ENCODE measurements around the gene GABRA1.

Gene GABRA1

DNA sequence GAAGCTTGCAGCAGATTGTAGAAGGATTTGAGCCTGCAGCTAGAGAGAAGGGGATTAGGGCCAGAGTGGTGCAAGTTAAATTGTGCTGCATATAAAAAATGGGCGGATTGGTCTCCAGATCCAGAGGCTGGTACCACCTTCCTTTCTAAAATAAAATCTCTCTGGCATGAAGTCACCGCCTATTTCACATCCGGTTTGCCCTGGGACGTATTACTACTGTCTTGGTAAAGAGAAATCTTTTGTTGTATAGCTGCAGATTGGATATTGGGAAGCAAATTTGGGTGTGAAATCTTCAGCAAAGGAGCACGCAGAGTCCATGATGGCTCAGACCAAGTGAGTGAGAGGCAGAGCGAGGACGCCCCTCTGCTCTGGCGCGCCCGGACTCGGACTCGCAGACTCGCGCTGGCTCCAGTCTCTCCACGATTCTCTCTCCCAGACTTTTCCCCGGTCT is at the start of gene GABRA1:
GABRA1 (plus strand) TSS at position 180 of the 451 bp plus-strand sequence. CDS start 2,691 bp downstream, outside the sequence.
- no peak for DNase-seq (ENCODE audit: low read depth, low spot score)
- peaks cover 3% of the 10 kb centered on the region; the same call in 1 of the 2 replicates for H3K27me3 ChIP-seq (ENCODE audit: control insufficient read depth, insufficient read depth, low read length)
- H3K4me3 ChIP-seq (ENCODE audit: low read length) = peak within 1 kb of the TSS; percentile 45; the same call in 1 of the 2 replicates
- no peak within 1 kb of the TSS for H3K27ac ChIP-seq (ENCODE audit: low read length)
- H3K36me3 ChIP-seq (ENCODE audit: control insufficient read depth, insufficient read depth, low read length) = no peaks in the 10 kb centered on the region
- H3K9me3 ChIP-seq (ENCODE audit: control insufficient read depth, insufficient read depth, low read length) = no peaks in the 10 kb centered on the region
- WGBS (ENCODE audit: insufficient coverage, insufficient read length) = no CpG with 5 or more reads among the region's 16 CpGs
- H3K4me1 ChIP-seq (ENCODE audit: control insufficient read depth, insufficient read depth, low read length) = no peaks in the 10 kb centered on the region

DNA sequence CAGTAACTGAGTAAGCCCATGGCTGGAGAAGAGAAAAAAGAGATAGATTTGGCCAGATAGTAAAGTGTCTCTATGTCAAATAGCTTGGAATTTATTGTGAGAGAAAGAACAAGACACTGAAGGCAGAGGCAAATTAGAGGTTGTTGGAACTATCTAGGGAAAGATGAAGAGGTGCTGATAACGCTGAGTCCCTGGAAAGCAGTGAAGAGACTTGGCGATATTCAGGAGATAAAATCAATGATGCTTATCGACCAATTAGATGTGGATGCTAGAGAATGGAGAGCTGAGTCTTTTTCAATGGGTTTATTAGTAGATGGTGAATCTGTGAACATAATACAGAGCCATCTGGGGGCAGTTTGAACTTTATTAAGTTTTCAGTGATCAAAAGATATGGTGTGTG is 48.6 kb upstream of the GABRA1 start:
- H3K9me3 ChIP-seq (ENCODE audit: control insufficient read depth, insufficient read depth, low read length) = no peaks in the 10 kb centered on the region
- H3K27me3 ChIP-seq (ENCODE audit: control insufficient read depth, insufficient read depth, low read length) = no peaks in the 10 kb centered on the region
- no peaks in the 10 kb centered on the region for H3K36me3 ChIP-seq (ENCODE audit: control insufficient read depth, insufficient read depth, low read length)
- no peaks in the 10 kb centered on the region for H3K4me1 ChIP-seq (ENCODE audit: control insufficient read depth, insufficient read depth, low read length)
- DNase-seq (ENCODE audit: low read depth, low spot score) = no peak
- H3K4me3 ChIP-seq (ENCODE audit: low read length) = no peak overlapping the region
- no CpG with 5 or more reads among the region's 3 CpGs for WGBS (ENCODE audit: insufficient coverage, insufficient read length)
- no peak overlapping the region for H3K27ac ChIP-seq (ENCODE audit: low read length)

DNA sequence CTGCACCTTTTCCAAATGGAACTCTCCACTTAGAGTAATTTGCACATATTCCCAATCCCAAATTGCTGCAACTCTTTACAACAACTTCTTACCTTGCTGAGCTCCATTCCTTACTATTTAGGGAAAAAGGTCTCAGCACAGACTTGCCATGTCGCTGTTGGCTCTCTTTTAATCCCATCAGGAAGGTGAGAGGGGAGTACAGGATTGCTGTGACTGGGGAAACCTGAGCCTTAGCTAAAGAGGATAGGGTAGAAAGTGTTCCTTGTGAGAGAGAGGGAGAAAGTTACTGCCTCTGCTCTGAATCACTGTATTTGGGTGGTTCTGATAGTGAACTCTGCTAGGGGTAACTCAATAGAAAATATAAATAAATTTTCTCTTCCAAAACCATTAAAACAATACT is 43.7 kb upstream of the GABRA1 start:
- no CpG with 5 or more reads among the region's 1 CpG for WGBS (ENCODE audit: insufficient coverage, insufficient read length)
- no peak overlapping the region for H3K27ac ChIP-seq (ENCODE audit: low read length)
- no peaks in the 10 kb centered on the region for H3K36me3 ChIP-seq (ENCODE audit: control insufficient read depth, insufficient read depth, low read length)
- no peaks in the 10 kb centered on the region for H3K27me3 ChIP-seq (ENCODE audit: control insufficient read depth, insufficient read depth, low read length)
- no peak for DNase-seq (ENCODE audit: low read depth, low spot score)
- H3K4me3 ChIP-seq (ENCODE audit: low read length) = no peak overlapping the region
- no peaks in the 10 kb centered on the region for H3K9me3 ChIP-seq (ENCODE audit: control insufficient read depth, insufficient read depth, low read length)
- no peaks in the 10 kb centered on the region for H3K4me1 ChIP-seq (ENCODE audit: control insufficient read depth, insufficient read depth, low read length)

DNA sequence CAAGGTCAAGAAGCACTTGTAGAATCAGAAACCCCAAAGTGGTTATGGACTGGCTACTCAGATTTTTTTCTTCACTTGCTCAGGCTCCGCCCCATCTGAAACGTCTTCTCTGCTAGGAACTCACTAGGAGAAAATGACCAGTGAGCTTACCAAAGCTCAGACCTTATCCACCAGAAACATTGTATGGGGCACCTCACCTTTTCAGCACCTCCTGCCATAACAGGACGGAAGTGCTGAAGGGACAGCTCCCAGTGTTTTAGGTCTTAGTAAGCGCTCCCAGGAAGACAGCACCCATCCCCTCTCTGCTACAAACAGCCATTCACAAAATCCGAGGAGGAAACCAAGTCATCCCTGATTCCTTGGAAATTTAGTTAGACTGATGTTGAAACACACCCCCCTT is 1.2 kb upstream of the GABRA1 start:
- Histone ChIP-seq H3K4me1 (ENCODE audit: control insufficient read depth, insufficient read depth, low read length) (no peaks in the 10 kb centered on the region), H3K4me3 (ENCODE audit: low read length) (peak overlapping the region; percentile 45; the same call in 1 of the 2 replicates), H3K9me3 (ENCODE audit: control insufficient read depth, insufficient read depth, low read length) (no peaks in the 10 kb centered on the region), H3K27me3 (ENCODE audit: control insufficient read depth, insufficient read depth, low read length) (peaks cover 3% of the 10 kb centered on the region; the same call in 1 of the 2 replicates), H3K27ac (ENCODE audit: low read length) (no peak overlapping the region), H3K36me3 (ENCODE audit: control insufficient read depth, insufficient read depth, low read length) (no peaks in the 10 kb centered on the region)
- WGBS (ENCODE audit: insufficient coverage, insufficient read length) = no CpG with 5 or more reads among the region's 5 CpGs
- DNase-seq (ENCODE audit: low read depth, low spot score) = peak; percentile 43

DNA sequence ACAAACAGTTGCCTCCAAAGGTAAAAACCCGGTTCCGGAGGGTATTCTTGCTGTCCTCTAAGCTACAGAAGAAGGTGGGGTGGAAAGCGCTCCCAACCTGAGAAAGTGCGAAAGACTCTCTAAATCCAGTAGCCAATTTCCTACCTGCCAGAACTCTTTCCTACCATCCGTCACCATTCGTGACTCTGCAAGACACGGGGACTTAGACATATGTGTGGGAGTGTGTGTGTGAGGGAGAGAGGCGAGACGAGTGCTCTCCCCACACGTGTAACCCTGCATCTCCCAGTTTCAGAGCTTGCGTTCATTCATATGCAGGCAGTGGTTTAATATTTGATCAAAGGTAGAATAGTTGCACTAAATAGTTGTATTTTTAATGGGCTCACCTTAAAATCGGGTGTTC is 473 bp upstream of the GABRA1 start:
- no CpG with 5 or more reads among the region's 12 CpGs for WGBS (ENCODE audit: insufficient coverage, insufficient read length)
- Histone ChIP-seq H3K4me1 (ENCODE audit: control insufficient read depth, insufficient read depth, low read length) (no peaks in the 10 kb centered on the region), H3K4me3 (ENCODE audit: low read length) (peak overlapping the region; percentile 45; the same call in 1 of the 2 replicates), H3K36me3 (ENCODE audit: control insufficient read depth, insufficient read depth, low read length) (no peaks in the 10 kb centered on the region), H3K9me3 (ENCODE audit: control insufficient read depth, insufficient read depth, low read length) (no peaks in the 10 kb centered on the region), H3K27ac (ENCODE audit: low read length) (no peak overlapping the region), H3K27me3 (ENCODE audit: control insufficient read depth, insufficient read depth, low read length) (peaks cover 3% of the 10 kb centered on the region; the same call in 1 of the 2 replicates)
- DNase-seq (ENCODE audit: low read depth, low spot score) = no peak

DNA sequence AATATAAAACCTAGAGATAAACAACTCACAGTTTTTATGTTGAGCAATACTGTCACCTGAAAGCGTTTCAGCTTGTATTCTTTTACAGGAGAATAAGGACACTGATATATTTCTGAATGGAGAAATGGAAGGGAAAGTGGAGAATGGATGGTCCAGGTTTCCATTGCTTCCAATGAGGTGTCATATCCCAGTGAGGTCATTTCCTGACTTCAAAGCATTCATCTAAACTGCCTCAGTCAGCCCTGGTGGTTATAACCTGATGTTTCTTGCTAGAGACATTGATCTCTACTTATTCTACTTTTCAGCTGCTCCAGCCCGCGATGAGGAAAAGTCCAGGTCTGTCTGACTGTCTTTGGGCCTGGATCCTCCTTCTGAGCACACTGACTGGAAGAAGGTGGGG is 2.6 kb downstream of the GABRA1 start:
- no peak for DNase-seq (ENCODE audit: low read depth, low spot score)
- Histone ChIP-seq H3K27ac (ENCODE audit: low read length) (no peak overlapping the region), H3K9me3 (ENCODE audit: control insufficient read depth, insufficient read depth, low read length) (no peaks in the 10 kb centered on the region), H3K4me1 (ENCODE audit: control insufficient read depth, insufficient read depth, low read length) (no peaks in the 10 kb centered on the region), H3K36me3 (ENCODE audit: control insufficient read depth, insufficient read depth, low read length) (no peaks in the 10 kb centered on the region), H3K27me3 (ENCODE audit: control insufficient read depth, insufficient read depth, low read length) (peaks cover 3% of the 10 kb centered on the region; the same call in 1 of the 2 replicates), H3K4me3 (ENCODE audit: low read length) (no peak overlapping the region)
- WGBS (ENCODE audit: insufficient coverage, insufficient read length) = no CpG with 5 or more reads among the region's 3 CpGs

DNA sequence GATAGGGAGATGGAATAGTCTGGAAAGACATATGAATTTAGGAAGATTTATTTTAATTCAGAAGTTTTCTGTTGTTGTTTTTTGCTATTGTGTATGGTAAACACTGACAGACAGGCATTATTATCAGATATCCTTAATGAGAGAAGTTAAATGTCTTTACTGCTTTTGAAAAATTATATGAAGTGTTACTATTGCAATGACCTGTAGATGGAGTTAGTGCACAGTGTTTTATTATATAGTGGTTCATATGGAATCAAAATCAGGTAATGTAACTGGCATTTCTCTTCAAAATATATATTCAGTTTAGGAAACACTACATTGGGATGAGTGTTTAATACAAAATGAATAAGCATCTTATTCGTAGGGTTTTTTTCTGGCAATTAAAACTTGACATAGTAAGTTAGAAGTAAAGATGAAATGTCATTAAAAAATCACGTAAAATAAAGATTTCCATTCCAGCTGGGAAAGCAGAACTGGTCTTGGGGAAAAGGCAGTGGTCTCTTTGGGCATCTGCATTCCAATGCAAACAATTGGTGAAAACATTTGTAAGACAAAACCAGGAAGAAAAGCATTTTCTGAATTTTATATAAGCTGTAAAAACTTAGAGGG is 3.9 kb downstream of the GABRA1 start:
- Histone ChIP-seq H3K4me1 (ENCODE audit: control insufficient read depth, insufficient read depth, low read length) (no peaks in the 10 kb centered on the region), H3K27me3 (ENCODE audit: control insufficient read depth, insufficient read depth, low read length) (peaks cover 3% of the 10 kb centered on the region; the same call in 1 of the 2 replicates), H3K36me3 (ENCODE audit: control insufficient read depth, insufficient read depth, low read length) (no peaks in the 10 kb centered on the region), H3K4me3 (ENCODE audit: low read length) (no peak overlapping the region), H3K27ac (ENCODE audit: low read length) (no peak overlapping the region), H3K9me3 (ENCODE audit: control insufficient read depth, insufficient read depth, low read length) (no peaks in the 10 kb centered on the region)
- no CpG with 5 or more reads among the region's 2 CpGs for WGBS (ENCODE audit: insufficient coverage, insufficient read length)
- no peak for DNase-seq (ENCODE audit: low read depth, low spot score)

DNA sequence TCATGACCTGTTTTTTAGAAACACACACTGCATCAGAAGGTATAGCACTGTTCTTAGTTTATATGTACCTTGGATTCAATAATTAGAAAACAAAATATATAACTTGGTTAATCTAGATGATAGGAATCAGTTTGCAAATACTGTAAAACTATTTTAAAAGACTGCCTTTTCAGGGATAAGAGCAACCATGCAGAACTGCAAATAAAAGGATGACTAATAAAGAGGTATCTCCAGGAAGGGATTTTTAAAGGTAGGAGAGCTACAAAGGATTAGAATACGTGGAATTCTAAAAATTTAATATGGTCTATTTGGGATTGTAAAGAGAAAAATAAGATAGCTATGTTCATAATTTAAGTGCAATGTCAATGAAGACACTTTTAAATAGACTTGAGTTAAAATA is 9.4 kb downstream of the GABRA1 start:
- Histone ChIP-seq H3K27ac (ENCODE audit: low read length) (no peak overlapping the region), H3K4me3 (ENCODE audit: low read length) (no peak overlapping the region), H3K9me3 (ENCODE audit: control insufficient read depth, insufficient read depth, low read length) (no peaks in the 10 kb centered on the region), H3K27me3 (ENCODE audit: control insufficient read depth, insufficient read depth, low read length) (no peaks in the 10 kb centered on the region), H3K36me3 (ENCODE audit: control insufficient read depth, insufficient read depth, low read length) (no peaks in the 10 kb centered on the region), H3K4me1 (ENCODE audit: control insufficient read depth, insufficient read depth, low read length) (no peaks in the 10 kb centered on the region)
- DNase-seq (ENCODE audit: low read depth, low spot score) = no peak
- no CpG with 5 or more reads among the region's 1 CpG for WGBS (ENCODE audit: insufficient coverage, insufficient read length)

DNA sequence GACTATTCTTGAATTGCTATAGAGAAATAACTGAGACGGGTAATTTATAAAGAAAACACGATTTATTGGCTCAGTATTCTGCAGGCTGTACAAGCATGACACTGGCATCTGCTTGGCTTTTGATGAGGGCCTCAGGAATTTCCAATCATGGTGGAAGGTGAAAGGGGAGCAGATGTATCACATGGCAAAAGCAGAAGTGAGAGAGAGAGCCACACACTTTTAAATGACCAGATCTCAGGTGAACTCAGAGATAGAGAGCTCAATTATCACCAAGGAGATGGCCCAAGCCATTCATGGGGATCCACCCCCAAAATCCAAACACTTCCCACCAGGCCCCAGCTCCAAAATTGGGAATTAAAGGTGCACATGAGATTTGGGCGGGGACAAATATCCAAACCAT is 15.3 kb downstream of the GABRA1 start:
- Histone ChIP-seq H3K4me3 (ENCODE audit: low read length) (no peak overlapping the region), H3K4me1 (ENCODE audit: control insufficient read depth, insufficient read depth, low read length) (no peaks in the 10 kb centered on the region), H3K9me3 (ENCODE audit: control insufficient read depth, insufficient read depth, low read length) (no peaks in the 10 kb centered on the region), H3K27ac (ENCODE audit: low read length) (no peak overlapping the region), H3K36me3 (ENCODE audit: control insufficient read depth, insufficient read depth, low read length) (no peaks in the 10 kb centered on the region), H3K27me3 (ENCODE audit: control insufficient read depth, insufficient read depth, low read length) (no peaks in the 10 kb centered on the region)
- no peak for DNase-seq (ENCODE audit: low read depth, low spot score)
- 100% methylated on average over 1 of the region's 3 CpGs for WGBS (ENCODE audit: insufficient coverage, insufficient read length)

DNA sequence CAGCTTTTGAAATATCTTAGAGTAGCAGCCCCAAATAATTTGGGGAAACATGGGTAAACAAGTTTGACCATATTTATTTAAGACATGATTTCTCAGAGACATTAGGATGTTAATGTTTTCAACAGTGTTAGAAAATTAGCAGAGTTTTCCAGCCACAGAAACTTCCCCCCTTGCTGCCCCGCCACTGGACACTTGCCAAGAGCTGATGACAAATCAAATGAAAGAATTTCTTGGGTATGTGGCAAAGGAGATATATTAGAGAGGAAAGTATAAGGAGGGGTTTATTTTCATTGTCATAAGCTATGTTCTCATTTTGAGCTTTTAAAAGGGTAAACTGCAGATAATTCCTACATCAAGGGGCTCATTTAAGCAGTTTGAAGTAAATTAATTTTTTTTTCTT is 15.9 kb downstream of the GABRA1 start:
- WGBS (ENCODE audit: insufficient coverage, insufficient read length) = no CpG with 5 or more reads among the region's 1 CpG
- no peak for DNase-seq (ENCODE audit: low read depth, low spot score)

DNA sequence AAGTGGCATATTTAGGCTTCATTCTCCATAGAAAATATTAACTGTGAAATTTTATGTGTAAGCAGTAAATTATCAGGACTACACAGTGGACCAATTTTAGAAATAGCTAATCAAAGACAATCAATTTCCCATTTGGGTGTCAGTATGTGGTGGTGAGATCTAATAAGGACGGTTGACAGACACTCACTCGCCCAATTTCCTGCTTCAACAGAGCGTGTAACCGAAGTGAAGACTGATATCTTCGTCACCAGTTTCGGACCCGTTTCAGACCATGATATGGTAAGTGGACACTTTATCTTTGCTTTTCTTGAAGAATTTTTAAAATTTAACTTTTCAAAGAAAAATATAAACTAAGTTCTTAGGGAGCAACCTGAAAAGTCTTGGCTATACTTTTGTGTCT is 17.6 kb downstream of the GABRA1 start:
- no peak for DNase-seq (ENCODE audit: low read depth, low spot score)
- no CpG with 5 or more reads among the region's 7 CpGs for WGBS (ENCODE audit: insufficient coverage, insufficient read length)
- no peaks in the 10 kb centered on the region for H3K9me3 ChIP-seq (ENCODE audit: control insufficient read depth, insufficient read depth, low read length)
- H3K27me3 ChIP-seq (ENCODE audit: control insufficient read depth, insufficient read depth, low read length) = no peaks in the 10 kb centered on the region
- no peaks in the 10 kb centered on the region for H3K4me1 ChIP-seq (ENCODE audit: control insufficient read depth, insufficient read depth, low read length)
- no peaks in the 10 kb centered on the region for H3K36me3 ChIP-seq (ENCODE audit: control insufficient read depth, insufficient read depth, low read length)
- no peak overlapping the region for H3K27ac ChIP-seq (ENCODE audit: low read length)
- H3K4me3 ChIP-seq (ENCODE audit: low read length) = no peak overlapping the region

More for the DNA sequence above, 15.9 kb downstream of the GABRA1 start:
- no peak overlapping the region for H3K27ac ChIP-seq (ENCODE audit: low read length)
- H3K36me3 ChIP-seq (ENCODE audit: control insufficient read depth, insufficient read depth, low read length) = no peaks in the 10 kb centered on the region
- no peaks in the 10 kb centered on the region for H3K27me3 ChIP-seq (ENCODE audit: control insufficient read depth, insufficient read depth, low read length)
- no peaks in the 10 kb centered on the region for H3K4me1 ChIP-seq (ENCODE audit: control insufficient read depth, insufficient read depth, low read length)
- H3K4me3 ChIP-seq (ENCODE audit: low read length) = no peak overlapping the region
- H3K9me3 ChIP-seq (ENCODE audit: control insufficient read depth, insufficient read depth, low read length) = no peaks in the 10 kb centered on the region

Measured in iPS DF 6.9 (cell line).